K562 (cell line): ENCODE measurements around the gene PCP4L1. TPM values are rescaled to one million over a fixed set of nuclear protein-coding genes. Genes with fewer than 3 reads are reported as not detected.

ENCODE experiments used
- ATF4 ChIP-seq: fragments of 450-650 bp; formaldehyde crosslinking; IDR thresholded peaks from 2 replicates; pipeline ENCODE4 v1.4.0; 2022; ENCODE audit warnings: mild to moderate bottlenecking, moderate library complexity
- CCAR2 ChIP-seq: fragments of 200-400 bp; formaldehyde crosslinking; IDR thresholded peaks from 2 replicates; pipeline ENCODE4 v1.6.1; 2017; ENCODE audit warnings: mild to moderate bottlenecking, low read depth, low read length
- DPF2 ChIP-seq: fragments of 450-650 bp; IDR thresholded peaks from 2 replicates; pipeline ENCODE4 v1.6.1; 2016
- ETS2 ChIP-seq: IDR thresholded peaks from 2 replicates; pipeline ENCODE4 v1.6.1; 2016; ENCODE audit warnings: borderline replicate concordance, missing genetic modification characterization, mild to moderate bottlenecking, moderate library complexity, missing compliant biosample characterization; ENCODE audit not compliant: poor library complexity, severe bottlenecking
- GTF2E2 ChIP-seq: fragments of 200-800 bp; sonication (Bioruptor generic); IDR thresholded peaks from 2 replicates; pipeline ENCODE4 v1.6.1; 2016; ENCODE audit warnings: missing genetic modification characterization, missing compliant biosample characterization
- HCFC1 ChIP-seq: IDR thresholded peaks from 2 replicates; pipeline ENCODE4 v1.6.1; 2012; ENCODE audit warnings: low read depth, low read length, improper control_type of control experiment
- KAT7 ChIP-seq: sonication (generic); formaldehyde crosslinking; IDR thresholded peaks from 2 replicates; pipeline ENCODE4 v1.8.0; 2022; ENCODE audit warnings: missing genetic modification reagents, mild to moderate bottlenecking, borderline replicate concordance
- MBD2 ChIP-seq: sonication (generic); IDR thresholded peaks from 2 replicates; pipeline ENCODE4 v1.6.1; 2016; ENCODE audit warnings: low read depth, borderline replicate concordance
- NFATC3 ChIP-seq: fragments of 450-650 bp; IDR thresholded peaks from 2 replicates; pipeline ENCODE4 v1.6.1; 2017; ENCODE audit warnings: mild to moderate bottlenecking
- PHF8 ChIP-seq: fragments of 200-600 bp; sonication (generic); IDR thresholded peaks from 2 replicates; pipeline ENCODE4 v1.6.1; 2012; ENCODE audit warnings: mixed run types, mild to moderate bottlenecking, inconsistent platforms, low read length, moderate library complexity, borderline replicate concordance
- RERE ChIP-seq: sonication (generic); formaldehyde crosslinking; IDR thresholded peaks from 2 replicates; pipeline ENCODE4 v1.8.0; 2023; ENCODE audit warnings: missing genetic modification reagents, mild to moderate bottlenecking, borderline replicate concordance
- SFPQ ChIP-seq: fragments of 200-400 bp; formaldehyde crosslinking; IDR thresholded peaks from 2 replicates; pipeline ENCODE4 v1.6.1; 2017; ENCODE audit warnings: mild to moderate bottlenecking, low read depth, low read length, moderate library complexity
- SIN3B ChIP-seq: fragments of 450-650 bp; IDR thresholded peaks from 2 replicates; pipeline ENCODE4 v1.6.1; 2017; ENCODE audit warnings: low read depth, mild to moderate bottlenecking, moderate library complexity
- SMC3 ChIP-seq: conservative IDR thresholded peaks from 2 replicates; pipeline ENCODE4 v1.6.1; 2011; ENCODE audit warnings: low read depth, low read length, improper control_type of control experiment; ENCODE audit not compliant: insufficient read depth
- SNIP1 ChIP-seq: fragments of 450-650 bp; IDR thresholded peaks from 2 replicates; pipeline ENCODE4 v1.7.1; 2017; ENCODE audit warnings: low read depth, mild to moderate bottlenecking
- STAT5A ChIP-seq: IDR thresholded peaks from 2 replicates; pipeline ENCODE4 v1.6.1; 2012; ENCODE audit warnings: low read length, inconsistent platforms, borderline replicate concordance
- STAT5B ChIP-seq: fragments of 250-450 bp; sonication (Bioruptor Pico); IDR thresholded peaks from 2 replicates; pipeline ENCODE4 v1.8.0; 2021; ENCODE audit warnings: mild to moderate bottlenecking, inconsistent platforms
- ZNF253 ChIP-seq: fragments of 250-450 bp; sonication (Bioruptor Pico); conservative IDR thresholded peaks from 2 replicates; pipeline ENCODE4 v1.6.1; 2021; ENCODE audit warnings: mild to moderate bottlenecking
- polyA plus RNA-seq, 8 experiments: library from polyadenylated mRNA; depleted of rRNA in 4 of 8; stranded (reverse) in 5 of 8; unstranded in 3 of 8; fragments of >200 nt; fragmentation: Nextera tagmentation in 2 of 8; fragmentation: Illumina TruSeq in 1 of 8; extraction: Ambion mirVana in 2 of 8; extraction: Trizol in 1 of 8; gene quantifications; 2 replicates each; pipeline versions ENCODE4 v1.2.1 to v1.2.3, GENCODE V29; 2011 to 2014; ENCODE audit warnings: inconsistent platforms in 1 of 8, missing spikeins in 1 of 8
- total RNA-seq, 7 experiments: library from RNA; depleted of rRNA in 6 of 7; stranded (reverse); fragments of >200 nt in 6 of 7; fragmentation: Illumina TruSeq in 2 of 7; extraction: Trizol in 2 of 7; gene quantifications; 2 replicates each; pipeline versions ENCODE4 v1.2.1 to v1.2.3, GENCODE V29; 2011 to 2021; ENCODE audit warnings: low replicate concordance in 1 of 7

Gene PCP4L1
- total and polyA plus RNA-seq, 9 of the 15 experiments (the other 6 are each of a cell fraction or from before 2014, with no cell fraction given), result not detected

GRCh38 chr1:161225534-161226319 lies 32.8 kb upstream of the PCP4L1 start, which contains the start of gene TOMM40L (continued):
- TF ChIP-seq ZNF253 (CRISPR knock-in tag), result no peak
- TF ChIP-seq KAT7 (CRISPR knock-in tag), result no peak
- TF ChIP-seq CCAR2, result no peak
- peak; percentile 90 for TF ChIP-seq HCFC1
- no peak for TF ChIP-seq SFPQ
- TF ChIP-seq SMC3, result 0 out of 2 replicates have a peak, but pooled peaks have one; percentile 33
- TF ChIP-seq ETS2 (tag), result no peak
- TF ChIP-seq DPF2, result no peak
- TF ChIP-seq MBD2, result peak; percentile 92
- TF ChIP-seq STAT5B (CRISPR knock-in tag), result no peak
- TF ChIP-seq SNIP1, result no peak
- TF ChIP-seq NFATC3, result no peak
- TF ChIP-seq STAT5A, result no peak; the same call in 1 of the 2 replicates
- TF ChIP-seq GTF2E2, result peak; percentile 66; the same call in 1 of the 2 replicates
- no peak for TF ChIP-seq RERE
- no peak for TF ChIP-seq ATF4 (CRISPR knock-in tag)
- peak; percentile 59; the same call in 1 of the 2 replicates for TF ChIP-seq PHF8
- TF ChIP-seq SIN3B, result peak; percentile 68; the same call in 1 of the 2 replicates
